Transverse colon (tissue), 4 donors: ENCODE results near the gene MRTO4. TPM values are rescaled to one million over a fixed set of nuclear protein-coding genes. Genes with fewer than 3 reads are reported as not detected.
"Not testable (repeated sequence)": the region's sequence is repeated elsewhere in the genome, so short reads cannot be mapped to it uniquely, and the experiment has no call there.

Source experiments
- DNase-seq: peaks from one replicate; pipeline ENCODE4 v3.0.0-alpha.2; 2019
- H3K27ac ChIP-seq, 4 donors: fragments of 200-600 bp; sonication (generic); 2 replicates each; pipeline ENCODE4 v1.5.1; 2016 to 2018; ENCODE audit warnings: inconsistent platforms in 4 of 4
- H3K27me3 ChIP-seq: fragments of 200-600 bp; sonication (generic); 2 replicates; pipeline ENCODE4 v1.5.1; 2017; ENCODE audit warnings: inconsistent platforms
- H3K36me3 ChIP-seq, 4 donors: fragments of 200-600 bp; sonication (generic); 2 replicates each; pipeline ENCODE4 v1.5.1; 2017 to 2019; ENCODE audit warnings: inconsistent platforms in 4 of 4
- H3K4me1 ChIP-seq, 4 donors: fragments of 200-600 bp; sonication (generic); 2 replicates each; pipeline ENCODE4 v1.5.1; 2017 to 2020; ENCODE audit warnings: inconsistent platforms in 4 of 4
- H3K4me3 ChIP-seq, 4 donors: fragments of 200-600 bp; sonication (generic); 1 replicate in 1 of 4; 2 replicates in 3 of 4; pipeline versions ENCODE4 v1.5.1 to v1.6.1; 2017 to 2019; ENCODE audit warnings: inconsistent platforms in 4 of 4
- H3K9me3 ChIP-seq, 2 donors: fragments of 200-600 bp; sonication (generic); 2 replicates each; pipeline ENCODE4 v1.5.1; 2017 to 2019; ENCODE audit warnings: inconsistent platforms in 2 of 2
- CTCF ChIP-seq, 5 experiments: fragments of 200-600 bp in 3 of 5; fragments of 450-650 bp in 2 of 5; sonication (generic) in 3 of 5; IDR thresholded peaks; 1 replicate in 2 of 5; 2 replicates in 3 of 5; pipeline ENCODE4 v1.5.1; 2016 to 2017; ENCODE audit warnings: antibody characterized with exemption in 5 of 5, inconsistent platforms in 3 of 5, mild to moderate bottlenecking in 2 of 5, moderate library complexity in 1 of 5
- EP300 ChIP-seq: sonication (generic); formaldehyde crosslinking; IDR thresholded peaks from one replicate; pipeline ENCODE4 v1.6.1; 2017; ENCODE audit warnings: antibody characterized with exemption, low read depth
- POLR2A ChIP-seq: fragments of 450-650 bp; IDR thresholded peaks from one replicate; pipeline ENCODE4 v1.6.1; 2016; ENCODE audit warnings: antibody characterized with exemption, mild to moderate bottlenecking, moderate library complexity
- POLR2AphosphoS5 ChIP-seq, 3 donors: sonication (generic); formaldehyde crosslinking; IDR thresholded peaks; one replicate each; pipeline ENCODE4 v1.6.1; 2016; ENCODE audit warnings: antibody characterized with exemption in 3 of 3
- WGBS, 2 donors: methylation state at CpG; one replicate each; pipeline ENCODE4 v1.1.5; 2018; ENCODE audit warnings: low coverage in 1 of 2; 5-methylcytosine and 5-hydroxymethylcytosine counted together
- in situ Hi-C, 4 donors: fragments of 200-750 bp; cut with MboI; loops; one replicate each; pipeline versions ENCODE4 v1.15.0 to v1.15.1; 2017; ENCODE audit warnings: low sequenced_read_pairs in 3 of 4, low pct_ligation_motif_present in 1 of 4, low pct_unique_long_range_greater_than_20kb in 1 of 4
- intact Hi-C: fragments of 100-400 bp; cut with DNase I; formaldehyde crosslinking; loops from one replicate; pipeline ENCODE4 v1.15.1; 2023; ENCODE audit warnings: low total_unique reads
- total RNA-seq, 4 donors: library from RNA; depleted of rRNA; stranded (reverse); fragments of >200 nt; gene quantifications; one replicate each; pipeline ENCODE4 v1.1.0, GENCODE V29; 2016

MRTO4 gene
- total RNA-seq, 4 donors from 2014 or later, result 4.9 to 10.8 (median 8.7) TPM

GRCh38 chr1:19287436-19288185 lies 36.0 kb downstream of the MRTO4 start:
- 36 to 65% methylated on average over 3 to 13 of the region's 13 CpGs for WGBS, 2 donors
- Histone ChIP-seq H3K27me3 (no peaks in the 10 kb centered on the region), H3K36me3 (peaks cover 0 to 9% (median 4%) of the 10 kb centered on the region in 4 donors), H3K4me1 (peaks cover 4 to 34% (median 21%) of the 10 kb centered on the region in 4 donors), H3K27ac (peak overlapping the region; percentile 79 to 87 (median 83)), H3K9me3 (no peaks in the 10 kb centered on the region), H3K4me3 (peak overlapping the region in 3 of 4 donors; percentile 38 to 64 (median 40))
- in situ Hi-C loops, result no loop called here
- TF ChIP-seq POLR2AphosphoS5 (IDR thresholded peaks at IDR 0.05), result peak in 2 of 3 donors; percentile 66 to 72
- TF ChIP-seq EP300, result peak; percentile 2
- peak; percentile 54 for TF ChIP-seq POLR2A
- TF ChIP-seq CTCF (IDR thresholded peaks at IDR 0.05), result no peak
- intact Hi-C loops, result loop anchor here (5.0 kb wide), 1 partner anchor 850 kb away; the partner anchor contains the start of gene PLA2G2F
- peak; percentile 79 for DNase-seq

- H3K36me3 ChIP-seq, in situ Hi-C loops, H3K27me3 ChIP-seq, H3K9me3 ChIP-seq: not testable (repeated sequence)
- Histone ChIP-seq H3K4me3 (peak within 1 kb of the TSS; percentile 4 to 64 (median 39)), H3K4me1 (peaks cover 4 to 34% (median 21%) of the 10 kb centered on the region in 4 donors), H3K27ac (peak within 1 kb of the TSS; percentile 79 to 87 (median 83))
- peak; percentile 84 for DNase-seq
- WGBS, 2 donors, result 10% methylated on average over 48 of the region's 82 CpGs; no CpG with 5 or more reads in 1 of the 2 donors
- TF ChIP-seq POLR2A, result peak; percentile 64
- TF ChIP-seq POLR2AphosphoS5 (IDR thresholded peaks at IDR 0.05), result peak in 2 of 3 donors; percentile 65 to 71
- intact Hi-C loops, result loop anchor here (5.0 kb wide), 1 partner anchor 849 kb away; the partner anchor contains the start of gene PLA2G2F
These were observed 37.0 kb downstream of the MRTO4 start, which contains the start of gene AKR7A3 for GRCh38 chr1:19288324-19289241. Gene AKR7A3 (minus strand): TSS chr1:19288770. CDS start chr1:19288709, 61 bp downstream.

- no peak for DNase-seq
- peak overlapping the region; percentile 79 to 87 (median 83) for H3K27ac ChIP-seq
- H3K9me3 ChIP-seq, result peaks cover 2% of the 10 kb centered on the region in 2 donors
- H3K36me3 ChIP-seq, result no peaks in the 10 kb centered on the region
- peaks cover 4 to 34% (median 21%) of the 10 kb centered on the region in 4 donors for H3K4me1 ChIP-seq
- intact Hi-C loops, result loop anchor here (5.0 kb wide), 1 partner anchor 848 kb away; the partner anchor contains the start of gene PLA2G2F
- in situ Hi-C loops, result no loop called here
- TF ChIP-seq POLR2A, result no peak
- no peak for TF ChIP-seq POLR2AphosphoS5 (IDR thresholded peaks at IDR 0.05)
- TF ChIP-seq EP300, result no peak
- no peak for TF ChIP-seq CTCF (IDR thresholded peaks at IDR 0.05)
- H3K4me3 ChIP-seq, result peak overlapping the region in 3 of 4 donors; percentile 38 to 64 (median 40)
- H3K27me3 ChIP-seq, result no peaks in the 10 kb centered on the region
- 14 to 47% methylated on average over 1 to 2 of the region's 2 CpGs for WGBS, 2 donors
These were observed 37.6 kb downstream of the MRTO4 start for GRCh38 chr1:19289244-19289643.

DNA sequence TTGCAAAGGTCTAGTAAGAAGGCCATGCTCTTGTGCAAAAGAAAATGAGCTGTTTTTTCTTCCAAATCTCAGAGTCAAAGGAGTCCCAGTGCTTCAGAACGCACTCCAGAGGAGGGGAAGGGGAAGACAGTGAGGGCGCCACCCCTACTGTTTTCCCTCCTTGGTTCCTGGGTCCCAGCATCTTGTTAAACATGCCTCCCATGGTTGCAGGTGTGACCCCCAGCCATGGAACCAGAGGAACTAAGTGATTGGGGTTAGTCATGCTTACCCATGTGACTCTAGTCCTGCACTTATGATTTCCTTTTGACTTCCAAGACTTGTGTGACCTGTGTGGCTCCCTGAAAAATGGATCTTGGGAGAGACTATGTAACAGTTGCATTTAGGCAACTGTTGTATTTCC lies 43.0 kb downstream of the MRTO4 start:
- no peak for TF ChIP-seq POLR2A
- no peak for TF ChIP-seq POLR2AphosphoS5 (IDR thresholded peaks at IDR 0.05)
- TF ChIP-seq CTCF (IDR thresholded peaks at IDR 0.05), result no peak
- TF ChIP-seq EP300, result no peak
- 95% methylated on average over 2 of the region's 2 CpGs; no CpG with 5 or more reads in 1 of the 2 donors for WGBS, 2 donors
- no peak for DNase-seq
- Histone ChIP-seq H3K9me3 (peaks cover 8 to 12% of the 10 kb centered on the region in 2 donors), H3K4me1 (peaks cover 0 to 4% (median 0%) of the 10 kb centered on the region in 4 donors), H3K4me3 (no peak overlapping the region), H3K27ac (no peak overlapping the region), H3K27me3 (no peaks in the 10 kb centered on the region), H3K36me3 (no peaks in the 10 kb centered on the region)
- intact Hi-C loops, result no loop called here
- in situ Hi-C loops, result no loop called here
